Measurements from ENCODE around the gene TBCE. TPM values are rescaled to one million over a fixed set of nuclear protein-coding genes. Genes with fewer than 3 reads are reported as not detected.

TBCE gene
- total and polyA plus RNA-seq, 2 experiments from 2014 or later: 23.3 to 35.3 TPM

DNA sequence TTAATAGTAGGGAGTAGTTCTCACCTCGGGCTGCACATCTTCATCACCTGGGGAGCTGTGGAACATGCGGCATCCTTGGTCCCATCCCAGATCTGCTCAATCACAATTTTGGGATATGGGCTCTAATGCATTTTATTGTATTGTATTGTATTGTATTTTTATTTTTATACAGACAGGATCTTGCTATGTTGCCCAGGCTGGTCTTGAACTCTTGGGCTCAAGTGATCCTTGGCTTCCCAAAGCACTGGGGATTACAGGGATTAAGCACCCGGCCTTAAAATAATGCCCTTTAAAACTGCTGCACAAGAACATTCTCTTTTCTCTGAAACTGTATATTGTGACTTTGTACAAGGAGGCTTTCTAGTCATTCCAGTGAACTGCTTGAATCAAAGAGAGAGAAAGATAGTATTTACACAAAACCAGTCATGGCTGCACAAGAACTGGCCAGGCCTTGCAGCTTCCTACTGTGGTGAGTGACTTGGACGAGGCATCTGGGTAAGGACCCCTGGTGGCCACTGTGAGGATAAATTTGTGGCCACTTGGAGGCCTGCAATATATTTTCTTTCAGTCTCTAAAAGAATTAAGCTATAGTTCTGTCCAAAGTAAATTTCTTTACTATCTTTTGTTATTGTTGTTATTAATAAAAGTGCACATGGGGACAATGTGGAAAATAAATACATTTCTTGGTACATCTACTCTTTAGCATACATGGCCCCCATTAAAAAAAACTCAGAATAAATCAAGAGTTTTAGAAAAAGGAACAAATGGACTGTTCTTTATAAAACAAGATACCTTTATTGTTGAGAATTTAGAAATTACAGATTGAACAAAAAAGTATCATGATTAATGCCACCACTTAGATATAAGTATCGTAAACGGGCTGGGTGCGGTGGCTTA is 48.0 kb downstream of the TBCE start:
- Histone ChIP-seq H3K36me3 (ENCODE audit: low read depth) (peaks cover 10% of the 10 kb centered on the region), H3K9me3 (ENCODE audit: low read depth) (no peaks in the 10 kb centered on the region), H3K79me2 (ENCODE audit: insufficient read depth) (peaks cover 48% of the 10 kb centered on the region), H3K27me3 (replicated peaks; ENCODE audit: insufficient read depth) (no peaks in the 10 kb centered on the region), H4K20me1 (ENCODE audit: insufficient read depth) (no peaks in the 10 kb centered on the region), H3K9ac (no peak overlapping the region), H3F3A (ENCODE audit: insufficient read depth) (peaks cover 17% of the 10 kb centered on the region), H3K4me2 (ENCODE audit: unreplicated experiment) (no peak overlapping the region), H2AFZ (no peak overlapping the region), H3K4me3 (no peak overlapping the region), H3K27ac (no peak overlapping the region), H3K9me2 (ENCODE audit: insufficient read depth) (no peaks in the 10 kb centered on the region), H3K4me1 (ENCODE audit: insufficient read depth) (peaks cover 6% of the 10 kb centered on the region)
- peak; percentile 90 for DNase-seq
- 78 to 79% methylated on average over 7 of the region's 7 CpGs for WGBS, 2 experiments (ENCODE audit: low coverage in 1 of 2, low lambda C conversion rate in 2 of 2, missing lambda C conversion rate in 2 of 2)
- TF ChIP-seq EZH2phosphoT487 (IDR thresholded peaks at IDR 0.05; ENCODE audit: insufficient read depth, low read depth) (no peak), EZH2 (IDR thresholded peaks at IDR 0.05; ENCODE audit: insufficient read depth, poor library complexity, severe bottlenecking) (no peak)
- in situ Hi-C loops (cut with MboI): loop anchor here (10.0 kb wide), 1 partner anchor 180 kb away; no protein-coding TSS in a partner anchor

DNA sequence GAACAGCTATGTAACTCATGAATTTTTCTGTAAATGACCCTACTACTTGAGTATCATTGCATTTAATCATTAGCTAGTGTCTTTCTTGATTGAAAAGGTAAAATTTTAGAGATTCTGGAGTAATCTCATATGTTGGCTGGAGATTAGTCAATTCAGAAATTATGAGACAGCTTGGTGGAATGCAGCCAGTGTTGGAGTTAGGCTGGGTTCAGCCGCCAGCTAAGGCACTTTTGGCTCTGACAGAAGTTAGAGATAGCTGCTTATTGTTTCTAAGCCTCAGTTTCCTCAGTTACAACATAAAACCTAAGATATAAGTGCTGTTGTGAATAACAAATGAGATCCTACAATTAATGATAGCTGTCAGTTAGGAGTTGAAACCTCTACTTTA is 49.4 kb downstream of the TBCE start:
- Histone ChIP-seq H3K79me2 (ENCODE audit: insufficient read depth) (peaks cover 59% of the 10 kb centered on the region), H3K9me2 (ENCODE audit: insufficient read depth) (no peaks in the 10 kb centered on the region), H2AFZ (no peak overlapping the region), H3K27ac (no peak overlapping the region), H3K36me3 (ENCODE audit: low read depth) (peaks cover 10% of the 10 kb centered on the region), H3F3A (ENCODE audit: insufficient read depth) (peaks cover 8% of the 10 kb centered on the region), H4K20me1 (ENCODE audit: insufficient read depth) (no peaks in the 10 kb centered on the region), H3K4me3 (no peak overlapping the region), H3K9ac (no peak overlapping the region), H3K27me3 (replicated peaks; ENCODE audit: insufficient read depth) (no peaks in the 10 kb centered on the region), H3K9me3 (ENCODE audit: low read depth) (no peaks in the 10 kb centered on the region), H3K4me1 (ENCODE audit: insufficient read depth) (peaks cover 6% of the 10 kb centered on the region), H3K4me2 (ENCODE audit: unreplicated experiment) (peak overlapping the region; percentile 15)
- peak; percentile 45 for DNase-seq
- no peak for TF ChIP-seq EZH2phosphoT487 (IDR thresholded peaks at IDR 0.05; ENCODE audit: insufficient read depth, low read depth)
- no peak for TF ChIP-seq EZH2 (IDR thresholded peaks at IDR 0.05; ENCODE audit: insufficient read depth, poor library complexity, severe bottlenecking)
- in situ Hi-C loops (cut with MboI): loop anchor here (10.0 kb wide), 1 partner anchor 182 kb away; no protein-coding TSS in a partner anchor
- 79 to 89% methylated on average over 1 of the region's 1 CpG for WGBS, 2 experiments (ENCODE audit: low coverage in 1 of 2, low lambda C conversion rate in 2 of 2, missing lambda C conversion rate in 2 of 2)

DNA sequence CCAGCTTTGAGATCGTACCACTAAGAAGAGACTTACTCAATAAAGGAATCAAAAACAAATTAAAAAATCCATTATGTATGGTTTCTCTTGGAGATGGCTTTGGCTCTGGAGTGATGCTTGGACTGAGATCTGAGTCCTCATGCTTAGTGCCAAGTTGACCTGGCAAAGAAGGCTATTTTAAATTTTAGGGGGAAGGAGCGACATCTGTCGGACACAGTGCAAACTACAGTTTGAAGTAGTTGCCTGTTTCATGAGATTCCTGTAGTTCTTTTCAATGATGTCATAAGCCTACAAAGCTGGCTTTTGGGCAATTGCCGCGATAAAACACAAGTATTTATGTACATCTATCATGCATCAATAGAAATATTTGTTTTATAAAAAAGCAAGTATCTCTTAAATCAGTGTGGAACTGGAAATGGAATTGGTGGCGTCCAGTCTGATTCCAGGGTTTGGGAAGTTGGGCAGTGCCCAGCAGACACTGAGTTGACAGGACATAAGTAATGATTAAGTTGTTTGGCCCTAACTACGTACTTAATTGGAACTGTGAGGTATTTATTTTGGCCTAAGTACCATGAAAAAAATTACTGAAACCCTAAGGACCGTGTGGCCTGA is 50.0 kb downstream of the TBCE start:
- Histone ChIP-seq H3K4me2 (ENCODE audit: unreplicated experiment) (peak overlapping the region; percentile 15), H3K27ac (no peak overlapping the region), H3K79me2 (ENCODE audit: insufficient read depth) (peaks cover 64% of the 10 kb centered on the region), H3K9me2 (ENCODE audit: insufficient read depth) (no peaks in the 10 kb centered on the region), H3K36me3 (ENCODE audit: low read depth) (peaks cover 10% of the 10 kb centered on the region), H3K4me1 (ENCODE audit: insufficient read depth) (peaks cover 6% of the 10 kb centered on the region), H3F3A (ENCODE audit: insufficient read depth) (peaks cover 7% of the 10 kb centered on the region), H2AFZ (no peak overlapping the region), H4K20me1 (ENCODE audit: insufficient read depth) (no peaks in the 10 kb centered on the region), H3K27me3 (replicated peaks; ENCODE audit: insufficient read depth) (no peaks in the 10 kb centered on the region), H3K9me3 (ENCODE audit: low read depth) (no peaks in the 10 kb centered on the region), H3K4me3 (no peak overlapping the region), H3K9ac (no peak overlapping the region)
- TF ChIP-seq EZH2 (IDR thresholded peaks at IDR 0.05; ENCODE audit: insufficient read depth, poor library complexity, severe bottlenecking) (no peak), EZH2phosphoT487 (IDR thresholded peaks at IDR 0.05; ENCODE audit: insufficient read depth, low read depth) (no peak)
- WGBS, 2 experiments (ENCODE audit: low coverage in 1 of 2, low lambda C conversion rate in 2 of 2, missing lambda C conversion rate in 2 of 2): 35 to 37% methylated on average over 8 of the region's 8 CpGs
- in situ Hi-C loops (cut with MboI): loop anchor here (10.0 kb wide), 1 partner anchor 182 kb away; no protein-coding TSS in a partner anchor
- peak; percentile 83 for DNase-seq

DNA sequence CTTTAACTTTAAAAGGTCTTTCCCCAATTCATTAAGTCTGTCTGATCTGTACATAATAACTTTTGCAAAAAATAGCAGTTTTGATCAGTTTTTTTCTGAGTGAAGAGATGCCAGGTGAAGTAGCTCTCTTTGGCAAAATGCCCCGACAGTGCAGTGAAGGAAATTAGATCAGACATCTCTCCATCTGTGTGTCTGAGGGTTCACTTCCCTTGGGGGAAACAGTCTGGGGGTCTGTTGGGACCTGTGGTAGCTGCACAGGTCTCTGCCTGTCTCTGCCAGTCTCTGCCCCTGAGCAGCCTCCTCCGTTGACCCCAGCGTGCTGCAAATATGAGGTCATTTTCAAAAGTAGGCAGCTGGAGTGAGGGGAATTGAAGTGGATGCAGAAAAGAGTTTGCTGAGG is 54.5 kb downstream of the TBCE start:
- no peak overlapping the region for H3K4me2 ChIP-seq (ENCODE audit: unreplicated experiment)
- peaks cover 62% of the 10 kb centered on the region for H3K79me2 ChIP-seq (ENCODE audit: insufficient read depth)
- TF ChIP-seq EZH2phosphoT487 (IDR thresholded peaks at IDR 0.05; ENCODE audit: insufficient read depth, low read depth) (no peak), EZH2 (IDR thresholded peaks at IDR 0.05; ENCODE audit: insufficient read depth, poor library complexity, severe bottlenecking) (no peak)
- no peak overlapping the region for H2AFZ ChIP-seq
- in situ Hi-C loops (cut with MboI): no loop called here
- no peaks in the 10 kb centered on the region for H4K20me1 ChIP-seq (ENCODE audit: insufficient read depth)
- H3K9me2 ChIP-seq (ENCODE audit: insufficient read depth): no peaks in the 10 kb centered on the region
- peaks cover 3% of the 10 kb centered on the region for H3F3A ChIP-seq (ENCODE audit: insufficient read depth)
- H3K9me3 ChIP-seq (ENCODE audit: low read depth): no peaks in the 10 kb centered on the region
- DNase-seq: no peak
- no peak overlapping the region for H3K4me3 ChIP-seq
- H3K36me3 ChIP-seq (ENCODE audit: low read depth): 0 out of 2 replicates have a peak, but pooled peaks cover 3% of the 10 kb centered on the region
- H3K9ac ChIP-seq: no peak overlapping the region
- H3K27me3 ChIP-seq (replicated peaks; ENCODE audit: insufficient read depth): no peaks in the 10 kb centered on the region
- H3K4me1 ChIP-seq (ENCODE audit: insufficient read depth): peaks cover 3% of the 10 kb centered on the region
- no peak overlapping the region for H3K27ac ChIP-seq
- 67 to 70% methylated on average over 3 of the region's 3 CpGs for WGBS, 2 experiments (ENCODE audit: low coverage in 1 of 2, low lambda C conversion rate in 2 of 2, missing lambda C conversion rate in 2 of 2)
